Measurements from ENCODE around the gene NEUROD2. TPM values are rescaled to one million over a fixed set of nuclear protein-coding genes. Genes with fewer than 3 reads are reported as not detected.

The NEUROD2 gene
- total and polyA plus RNA-seq, 2 of the 8 experiments (the other 6 are each of a cell fraction or from before 2014, with no cell fraction given), result not detected

DNA sequence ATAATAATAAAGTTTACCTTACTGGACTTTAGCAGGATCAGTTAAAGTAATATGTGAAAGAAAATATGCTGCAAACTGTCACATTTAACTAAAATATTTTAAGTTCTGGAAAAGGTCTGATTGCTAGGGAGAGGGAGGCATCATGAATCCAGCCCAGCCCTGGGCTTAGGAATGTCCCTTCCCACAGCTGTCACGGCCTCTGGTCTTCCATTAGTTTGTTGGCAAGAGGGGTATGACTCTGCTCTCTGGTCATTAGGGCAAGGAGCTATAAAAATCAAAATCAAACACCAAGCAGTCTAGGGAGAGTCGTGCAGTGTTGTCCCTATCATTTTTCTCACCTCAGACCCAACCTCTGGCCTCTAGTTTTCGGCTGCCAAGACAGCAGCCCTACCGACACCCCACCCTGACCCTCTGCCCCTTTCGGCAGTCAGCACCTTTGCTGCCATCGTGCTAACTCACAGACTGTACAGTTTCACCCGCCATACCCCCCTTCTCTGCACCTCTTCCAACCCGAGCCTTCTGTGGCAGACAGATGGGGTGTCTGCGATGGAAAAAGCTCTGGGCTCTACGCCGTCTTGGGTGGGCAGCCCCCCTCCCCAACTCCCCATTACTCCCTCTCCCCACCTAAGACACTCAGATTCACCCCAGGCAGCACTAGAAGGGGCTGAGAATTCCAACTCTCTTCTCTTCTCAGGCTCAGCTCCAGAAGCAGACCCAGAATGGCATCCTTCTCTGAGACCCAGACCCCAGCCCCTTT lies 41.4 kb downstream of the NEUROD2 start (continued):
- TF ChIP-seq TAF1 (IDR thresholded peaks at IDR 0.05; ENCODE audit: low read depth, low read length), result no peak
- no peak for TF ChIP-seq POLR2AphosphoS5 (IDR thresholded peaks at IDR 0.05; ENCODE audit: low read depth, low read length)
- TF ChIP-seq, protein P1, sequence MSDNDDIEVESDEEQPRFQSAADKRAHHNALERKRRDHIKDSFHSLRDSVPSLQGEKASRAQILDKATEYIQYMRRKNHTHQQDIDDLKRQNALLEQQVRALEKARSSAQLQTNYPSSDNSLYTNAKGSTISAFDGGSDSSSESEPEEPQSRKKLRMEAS (IDR thresholded peaks at IDR 0.05), result no peak
